Stimulated activated CD8-positive, alpha-beta memory T cell treated with anti-CD3 and anti-CD28 coated beads, Interleukin-7, amount 100 ng/mL, for 4 hours (primary cell): Measurements from ENCODE around the gene ATG101.

Experiments
- DNase-seq, 2 donors: peaks; one replicate each; pipeline ENCODE4 v3.0.0-alpha.2; 2020; ENCODE audit warnings: low read depth in 2 of 2

The ATG101 gene

DNA sequence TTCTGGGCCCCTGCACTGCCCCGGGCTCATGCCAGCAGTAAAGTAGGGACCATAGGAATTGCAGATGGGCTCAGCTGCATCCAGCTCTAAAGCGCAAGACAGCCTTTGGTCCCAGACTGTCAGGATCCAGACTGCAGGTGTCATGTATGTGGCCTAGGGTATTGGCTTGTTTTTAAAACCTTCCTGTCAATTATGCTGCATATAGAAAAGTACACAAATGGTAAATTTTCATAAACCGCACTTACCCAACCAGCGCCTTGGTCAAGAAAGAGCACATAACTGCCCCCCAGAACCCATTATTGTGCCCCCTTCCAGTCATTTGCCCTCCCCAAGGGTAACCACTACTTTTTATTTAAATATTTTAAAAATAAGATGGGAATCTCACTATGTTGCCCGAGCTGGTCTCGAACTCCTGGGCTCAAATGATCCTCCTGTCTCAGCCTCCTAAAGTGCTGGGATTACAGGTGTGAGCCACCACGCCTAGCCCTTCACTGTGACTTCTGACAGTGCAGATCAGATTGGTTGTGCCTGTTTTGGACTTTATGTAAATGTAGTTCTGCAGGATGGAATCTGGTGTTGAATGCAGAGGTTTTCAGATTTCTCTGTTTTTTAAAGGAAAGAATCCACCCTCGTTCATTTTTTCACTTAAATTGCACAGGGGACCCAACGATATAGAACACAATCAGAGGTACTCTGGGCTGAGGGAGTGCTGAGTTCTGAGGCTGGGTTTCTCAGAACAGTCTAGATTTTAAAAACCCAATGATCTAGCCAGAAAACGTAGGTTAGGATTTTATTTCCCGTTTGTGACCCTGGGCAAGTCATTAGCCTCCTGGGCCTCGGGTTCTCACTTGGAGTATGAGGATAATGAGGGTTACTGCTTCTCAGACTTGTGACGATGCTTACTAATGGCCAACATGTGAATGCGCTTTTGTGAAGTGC, 11.9 kb upstream of the ATG101 start:
- no peak for DNase-seq

DNA sequence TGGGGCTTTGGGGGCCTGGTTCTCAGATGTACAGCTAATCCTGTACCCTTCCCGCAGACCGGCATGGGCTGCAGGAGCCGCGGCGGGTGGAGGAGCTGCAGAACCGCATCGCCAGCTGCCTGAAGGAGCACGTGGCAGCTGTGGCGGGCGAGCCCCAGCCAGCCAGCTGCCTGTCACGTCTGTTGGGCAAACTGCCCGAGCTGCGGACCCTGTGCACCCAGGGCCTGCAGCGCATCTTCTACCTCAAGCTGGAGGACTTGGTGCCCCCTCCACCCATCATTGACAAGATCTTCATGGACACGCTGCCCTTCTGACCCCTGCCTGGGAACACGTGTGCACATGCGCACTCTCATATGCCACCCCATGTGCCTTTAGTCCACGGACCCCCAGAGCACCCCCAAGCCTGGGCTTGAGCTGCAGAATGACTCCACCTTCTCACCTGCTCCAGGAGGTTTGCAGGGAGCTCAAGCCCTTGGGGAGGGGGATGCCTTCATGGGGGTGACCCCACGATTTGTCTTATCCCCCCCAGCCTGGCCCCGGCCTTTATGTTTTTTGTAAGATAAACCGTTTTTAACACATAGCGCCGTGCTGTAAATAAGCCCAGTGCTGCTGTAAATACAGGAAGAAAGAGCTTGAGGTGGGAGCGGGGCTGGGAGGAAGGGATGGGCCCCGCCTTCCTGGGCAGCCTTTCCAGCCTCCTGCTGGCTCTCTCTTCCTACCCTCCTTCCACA, 11.0 kb upstream of the ATG101 start:
- no peak for DNase-seq

DNA sequence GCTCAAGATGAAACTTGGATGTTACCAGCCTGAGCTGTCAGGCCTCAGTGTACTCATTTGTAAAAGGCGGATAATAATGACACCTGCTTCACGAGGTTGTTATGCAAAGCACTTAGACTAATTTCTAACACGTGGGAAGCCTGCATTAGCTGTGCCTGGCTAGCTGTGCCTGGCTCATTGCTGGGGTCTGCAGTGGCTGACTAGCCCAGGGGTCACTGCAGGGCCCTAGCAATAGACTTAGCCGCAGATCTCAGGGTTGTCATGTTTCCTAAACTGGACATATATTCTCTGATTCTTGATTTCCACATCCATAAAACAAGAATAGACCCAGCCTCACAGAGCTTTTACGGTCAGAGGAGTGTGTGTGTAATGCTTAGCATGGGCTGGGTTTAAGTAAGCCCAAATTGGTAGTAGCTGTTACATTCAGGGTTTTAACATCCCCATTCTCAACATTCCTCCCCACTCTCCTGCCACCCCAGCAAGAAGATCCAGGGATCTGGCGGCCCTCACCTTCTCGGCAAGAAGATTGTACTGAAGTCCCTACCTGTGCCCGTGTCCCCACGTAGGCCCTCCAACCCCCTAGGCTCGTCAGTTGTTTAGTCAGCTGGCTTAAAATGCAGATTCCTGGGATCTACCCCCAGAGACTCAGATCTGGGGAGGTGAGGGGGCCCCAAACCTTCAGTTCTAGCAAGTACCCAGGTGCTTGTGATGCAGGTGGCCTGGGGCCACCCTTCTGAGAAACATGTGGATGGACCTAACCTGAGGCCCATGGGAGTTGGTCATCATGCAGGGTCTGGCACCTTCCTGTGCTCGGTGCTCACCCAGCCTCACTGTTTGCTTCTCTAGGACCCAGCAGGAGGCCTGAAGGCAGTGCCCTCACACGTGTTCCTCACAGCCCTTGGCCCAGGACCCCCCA, 9.9 kb upstream of the ATG101 start:
- DNase-seq = no peak

DNA sequence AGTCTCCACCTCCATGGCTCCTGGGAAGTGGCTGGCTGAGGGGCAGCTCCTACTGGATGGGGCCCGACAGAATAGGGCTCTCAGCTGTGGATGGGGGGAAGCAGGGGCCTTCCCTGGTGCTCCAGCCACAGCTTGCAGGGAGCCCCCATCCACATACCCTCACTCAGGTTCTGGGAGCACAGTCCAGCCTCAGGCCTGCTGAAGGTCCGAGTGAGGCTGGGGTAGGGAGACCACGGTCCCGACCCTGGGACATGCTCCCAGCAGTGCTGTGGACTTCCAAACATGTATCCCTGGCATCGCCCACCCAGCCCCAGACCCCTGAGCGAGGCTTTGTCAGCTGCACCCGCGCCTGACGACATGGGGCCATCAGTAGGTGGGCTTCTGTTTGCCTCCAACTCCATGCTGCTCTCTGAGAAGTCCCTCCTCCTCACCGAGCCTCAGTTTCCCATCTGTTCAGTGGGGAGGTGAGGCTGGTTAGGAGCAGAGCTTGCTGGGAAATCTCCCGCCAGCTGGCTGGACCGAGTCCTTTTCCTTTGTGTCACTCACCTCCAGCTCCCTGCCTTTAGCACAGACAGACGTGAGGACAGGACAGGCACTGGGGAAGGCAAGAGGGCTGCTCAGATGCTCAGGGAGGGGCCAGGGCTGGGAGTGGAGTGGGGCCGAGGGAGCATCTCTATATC, 9.1 kb upstream of the ATG101 start:
- DNase-seq = no peak

DNA sequence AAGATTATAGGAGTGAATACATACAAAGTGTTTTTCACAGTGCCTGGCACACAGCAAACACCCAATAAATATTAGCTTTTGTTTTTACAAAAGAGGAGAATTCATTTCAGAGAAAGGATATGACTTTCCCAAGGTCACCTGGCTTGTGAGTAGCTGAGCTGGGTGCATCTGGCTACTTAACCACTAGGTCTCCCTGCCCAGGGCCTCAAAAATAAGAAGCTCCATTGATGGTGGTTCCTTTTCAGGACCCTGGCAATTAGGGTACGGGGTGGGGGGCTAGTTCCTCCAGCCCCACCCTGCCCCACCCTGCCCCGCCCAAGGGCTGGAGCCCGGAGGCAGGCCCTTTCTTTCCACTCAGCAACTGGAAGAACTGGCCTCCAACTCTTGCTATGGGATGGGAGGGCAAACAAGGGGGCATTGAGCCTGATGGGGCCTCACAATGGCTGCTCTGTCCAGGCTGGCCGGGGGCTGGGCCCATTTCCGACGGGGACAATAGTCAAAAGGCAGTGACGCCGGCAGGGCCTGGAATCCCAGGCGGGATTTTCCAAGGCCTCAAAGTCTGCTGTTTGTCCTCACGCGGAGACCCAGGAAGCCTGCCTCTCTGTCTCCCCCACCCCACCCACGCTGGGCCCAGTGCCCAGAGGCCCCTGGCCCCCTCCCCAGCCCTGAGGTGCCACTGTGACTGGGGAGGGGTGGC, 8.2 kb upstream of the ATG101 start:
- no peak for DNase-seq

DNA sequence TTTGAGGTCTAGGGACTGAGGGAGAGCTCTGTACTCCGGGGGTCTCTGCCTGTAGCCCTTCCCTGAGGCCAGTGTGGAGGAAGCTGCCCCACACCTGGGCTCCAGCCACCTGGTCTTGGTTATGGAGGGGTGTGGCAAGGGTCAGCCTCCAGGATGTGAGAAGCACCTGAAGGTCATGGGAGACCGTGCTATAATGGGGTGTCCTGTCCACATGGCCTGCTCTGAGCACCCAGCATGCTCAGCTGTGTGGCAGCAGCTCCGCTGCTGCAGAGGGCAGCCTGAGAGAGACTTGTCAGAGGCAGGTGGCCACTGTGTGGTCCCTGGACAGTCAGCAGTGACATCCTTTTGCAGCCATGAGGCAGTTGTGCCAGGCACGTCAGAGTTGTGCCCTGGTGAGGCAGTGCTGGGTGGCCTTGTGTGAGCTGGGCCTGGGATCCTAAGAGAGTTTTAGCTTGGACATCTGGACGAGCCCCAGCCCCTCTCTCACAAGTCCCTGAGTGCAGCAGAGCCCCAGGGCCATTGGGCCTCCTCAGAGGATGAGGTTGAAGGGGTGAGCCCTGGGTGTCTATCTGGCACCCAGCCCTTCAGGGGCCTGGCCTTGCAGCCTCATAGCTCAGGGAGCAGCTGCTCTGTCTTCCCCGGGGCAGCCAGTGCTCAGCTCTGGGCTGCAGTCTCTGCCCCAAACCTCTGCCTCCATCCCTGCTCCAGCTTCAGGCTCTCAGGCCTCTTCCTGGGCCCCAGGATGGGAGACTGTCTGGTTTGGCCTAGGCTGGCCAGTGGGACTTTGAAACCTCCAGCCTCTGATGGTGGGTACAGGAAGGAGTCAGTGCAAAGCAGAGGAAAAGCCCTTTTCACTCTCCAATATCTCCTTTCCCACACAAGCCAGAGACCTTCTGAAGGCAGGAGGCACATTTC, 7.4 kb upstream of the ATG101 start:
- no peak for DNase-seq

DNA sequence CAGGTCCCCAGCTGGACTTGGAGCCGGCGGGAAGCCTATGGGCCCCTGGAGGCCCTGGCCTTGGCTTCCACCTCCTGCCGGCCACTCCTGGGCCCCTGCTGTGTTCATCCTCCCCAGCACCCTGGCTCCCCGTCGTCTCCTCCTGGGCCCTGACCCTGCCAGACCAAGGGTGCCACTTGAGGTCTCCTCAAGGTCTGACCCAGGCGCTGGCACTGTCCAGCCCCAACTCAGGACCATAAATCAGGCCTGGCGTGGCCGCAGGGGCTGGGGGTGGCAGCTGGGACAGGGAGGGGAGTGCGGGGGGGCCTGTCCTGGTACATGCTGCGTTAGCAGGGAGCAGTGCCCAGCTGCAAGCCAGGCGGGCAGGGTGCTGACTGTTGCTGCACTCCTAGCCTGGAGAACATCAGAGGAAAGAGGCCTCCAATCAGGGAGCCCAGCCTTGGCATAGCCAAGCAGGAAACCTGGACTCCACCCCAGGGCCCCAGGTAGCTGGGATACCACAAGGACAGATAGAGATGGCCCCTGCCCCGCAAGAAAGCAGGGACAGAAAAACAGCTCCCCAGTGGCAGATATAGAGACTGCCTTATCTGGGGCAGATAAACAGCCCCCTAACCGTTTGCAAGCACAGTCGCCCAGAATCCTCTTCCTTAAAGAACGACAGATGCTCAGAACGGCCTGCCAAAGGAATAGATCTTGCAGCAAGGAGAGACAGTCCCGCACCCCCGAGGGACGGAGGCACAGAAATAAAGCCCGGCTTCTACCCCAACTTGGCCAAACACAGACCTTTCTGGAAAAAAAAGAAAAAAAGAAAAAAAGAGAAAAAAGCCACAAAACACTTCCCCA, 6.5 kb upstream of the ATG101 start:
- DNase-seq = no peak

DNA sequence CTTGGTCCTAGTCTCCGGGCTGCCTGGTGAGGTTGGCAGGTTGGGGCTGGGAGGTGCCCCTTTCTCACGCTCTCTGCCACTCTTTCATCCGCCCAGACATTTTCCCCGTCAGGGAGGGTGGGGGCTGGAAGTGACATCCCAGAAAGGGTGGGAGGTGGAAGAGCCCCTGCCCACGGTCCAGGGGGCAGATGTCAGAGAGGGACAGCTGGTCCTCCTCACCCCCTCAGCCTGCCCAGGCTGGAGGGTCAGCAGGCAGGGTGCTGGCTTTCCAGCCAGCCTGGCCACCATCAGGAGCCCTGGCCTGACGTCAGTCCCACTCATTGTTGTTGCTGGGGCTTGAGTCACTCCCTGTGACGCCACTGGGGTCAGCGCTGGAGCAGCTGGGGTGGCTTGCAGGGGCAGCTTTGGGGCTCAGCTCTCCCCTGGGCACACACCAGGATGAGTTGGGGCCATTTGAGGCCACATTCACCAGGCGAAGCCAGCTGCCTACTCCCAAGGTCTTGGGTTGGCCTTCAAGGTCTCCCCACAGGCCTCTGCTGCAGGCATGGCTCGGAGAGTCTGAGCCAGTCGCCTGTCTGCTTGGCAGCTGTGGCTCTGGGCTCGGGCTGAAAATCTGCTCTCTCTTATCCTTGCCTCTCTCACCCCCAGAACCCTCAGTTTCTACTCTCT, 5.7 kb upstream of the ATG101 start:
- no peak for DNase-seq

DNA sequence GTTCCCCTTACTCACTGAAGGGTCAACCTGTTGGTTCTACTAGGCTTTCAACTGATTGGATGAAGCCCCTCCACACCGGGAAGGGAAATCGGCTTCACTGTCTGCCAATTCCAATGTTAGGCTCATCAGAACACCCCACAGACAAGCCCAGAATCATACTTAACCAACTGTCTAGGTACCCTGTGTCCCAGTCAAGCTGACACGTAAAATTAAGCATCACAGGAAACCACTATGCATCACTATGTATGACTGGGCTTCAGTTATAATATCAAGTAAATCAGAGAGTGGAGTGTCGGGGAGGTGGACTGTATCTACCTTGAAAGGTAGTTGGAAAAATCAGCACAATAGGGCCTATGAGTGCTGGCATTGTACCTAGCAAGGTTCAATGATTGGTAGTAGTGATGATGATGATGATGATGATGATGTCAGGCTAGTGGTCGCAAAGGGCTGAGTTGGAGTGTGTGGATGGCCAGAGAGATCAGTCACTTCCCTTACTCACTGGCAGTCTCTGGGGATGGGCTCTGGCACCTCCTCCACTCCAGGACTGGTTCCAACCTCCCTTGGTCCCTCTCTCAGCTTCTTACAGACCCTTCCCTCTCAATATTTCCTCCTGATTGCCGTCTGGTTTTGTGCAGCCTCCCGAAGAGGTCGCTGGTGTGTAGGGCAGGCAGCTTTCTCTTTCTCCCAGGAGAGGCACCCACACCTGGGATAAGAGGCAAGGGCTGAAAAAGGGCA, 3.3 kb upstream of the ATG101 start:
- DNase-seq = no peak

DNA sequence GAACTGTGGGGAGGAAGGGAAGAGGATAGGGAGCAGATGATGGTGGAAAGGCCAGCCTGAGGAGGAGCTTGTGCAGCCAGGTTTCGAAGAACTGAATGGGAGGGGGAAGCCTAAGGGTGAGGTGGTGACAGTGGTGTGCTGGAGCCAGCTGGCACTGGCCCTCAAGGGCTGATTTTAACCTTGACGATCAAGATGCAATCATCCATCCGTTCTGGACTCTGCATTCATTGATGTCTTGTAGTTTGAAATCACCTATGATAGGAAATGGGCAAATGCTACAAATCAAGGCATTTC, 2.8 kb upstream of the ATG101 start:
- DNase-seq = no peak

DNA sequence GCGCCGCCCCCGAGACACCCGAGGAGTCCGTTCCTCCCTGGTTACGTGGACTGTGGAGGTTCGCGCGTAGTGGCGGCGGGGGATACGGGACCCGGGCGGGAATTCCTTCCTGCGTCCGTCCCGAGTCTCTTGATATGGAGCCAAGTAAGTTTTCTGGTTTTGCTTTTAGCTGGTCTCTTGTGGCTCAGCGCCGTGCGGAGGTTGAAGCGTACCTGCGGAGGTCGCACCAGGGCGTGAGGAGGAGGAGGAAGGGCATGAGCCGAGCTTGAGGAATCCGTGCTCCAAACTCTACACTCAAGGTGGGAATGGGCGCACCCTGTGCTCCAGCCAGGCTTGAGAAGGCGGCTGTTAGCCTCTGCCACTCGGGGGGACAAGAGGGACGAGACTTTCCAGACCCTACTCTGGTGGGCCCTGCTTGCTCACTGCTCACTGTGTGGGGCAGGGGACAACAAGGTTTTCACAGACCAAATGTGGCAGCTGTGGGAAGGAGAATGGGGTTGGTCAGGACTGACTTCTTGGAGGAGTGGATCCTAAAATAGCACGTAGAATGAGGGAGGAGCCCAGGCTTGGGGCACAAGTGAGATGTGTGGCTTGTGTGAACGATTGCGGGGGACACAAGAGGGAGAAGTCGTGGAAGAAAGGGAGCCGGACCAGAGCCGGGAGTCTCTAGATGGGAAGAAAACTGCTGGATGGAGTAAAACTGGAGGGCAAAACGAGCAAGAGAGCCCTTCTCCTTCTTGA, 577 bp downstream of the ATG101 start:
- no peak for DNase-seq

DNA sequence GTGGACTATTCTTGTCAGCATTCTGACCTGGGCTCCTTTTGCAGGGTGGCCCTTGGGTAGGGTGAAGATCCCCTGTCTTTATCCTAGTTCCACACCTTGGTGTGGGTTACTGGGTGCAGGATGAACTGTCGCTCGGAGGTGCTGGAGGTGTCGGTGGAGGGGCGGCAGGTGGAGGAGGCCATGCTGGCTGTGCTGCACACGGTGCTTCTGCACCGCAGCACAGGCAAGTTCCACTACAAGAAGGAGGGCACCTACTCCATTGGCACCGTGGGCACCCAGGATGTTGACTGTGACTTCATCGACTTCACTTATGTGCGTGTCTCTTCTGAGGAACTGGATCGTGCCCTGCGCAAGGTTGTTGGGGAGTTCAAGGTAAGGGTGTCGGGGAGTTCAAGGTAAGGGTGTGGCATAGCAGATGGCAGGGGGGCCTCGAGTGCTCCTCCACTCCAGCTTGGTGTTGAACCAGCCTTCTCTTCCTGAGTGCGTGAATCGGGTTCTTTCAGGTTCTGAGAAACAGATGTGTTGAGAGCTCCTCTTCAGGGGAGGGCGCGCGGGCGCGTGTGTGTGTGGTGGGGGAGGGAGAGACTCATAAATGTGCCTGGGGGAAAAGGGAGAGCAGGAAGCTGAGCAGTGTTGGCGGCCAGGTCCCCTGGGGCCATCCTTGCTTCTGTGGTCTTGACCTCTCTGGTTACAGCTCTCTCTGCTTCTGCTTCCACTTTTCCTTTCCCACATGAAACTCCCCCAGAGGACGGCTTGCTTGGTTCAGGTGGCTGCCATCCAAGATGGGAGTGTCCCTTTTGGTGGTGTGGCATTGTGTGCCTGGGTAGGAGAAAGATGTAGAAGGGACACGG, 4.0 kb downstream of the ATG101 start:
- no peak for DNase-seq

DNA sequence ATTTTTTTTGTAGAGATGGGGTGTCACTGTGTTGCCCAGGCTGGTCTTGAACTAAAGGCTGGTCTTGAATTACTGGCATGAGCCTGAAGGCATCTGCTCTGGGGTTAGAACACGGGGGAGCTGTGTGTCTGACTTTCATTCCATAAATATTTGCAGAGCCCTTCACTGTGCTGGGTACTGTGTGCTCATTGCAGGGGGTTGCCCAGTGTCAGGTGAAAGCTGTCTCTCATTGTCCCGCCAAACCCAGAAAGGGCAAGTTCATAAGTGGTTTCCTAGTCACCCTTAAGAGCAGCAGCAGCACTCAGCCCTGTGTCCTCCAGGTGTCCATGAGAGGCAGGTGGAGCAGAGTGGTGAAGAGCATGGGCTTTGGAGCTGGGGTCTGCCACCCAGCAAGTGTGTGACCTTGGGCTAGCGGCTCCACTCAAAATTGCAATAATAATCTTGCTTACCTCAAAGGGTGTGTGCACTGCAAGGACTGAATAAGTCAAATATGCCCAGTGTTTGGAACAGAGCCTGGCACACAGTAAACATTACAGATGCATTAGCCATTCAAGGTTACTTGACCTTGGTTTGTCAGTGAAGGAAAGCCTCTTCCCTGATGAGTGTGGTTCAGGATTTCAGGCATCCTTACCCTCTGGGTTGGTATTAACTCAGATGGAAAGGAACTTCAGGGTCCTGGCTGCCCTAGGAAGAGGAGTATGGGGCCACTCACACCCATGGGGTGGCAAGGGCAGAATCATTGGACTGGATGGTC, 5.4 kb downstream of the ATG101 start:
- DNase-seq = no peak

DNA sequence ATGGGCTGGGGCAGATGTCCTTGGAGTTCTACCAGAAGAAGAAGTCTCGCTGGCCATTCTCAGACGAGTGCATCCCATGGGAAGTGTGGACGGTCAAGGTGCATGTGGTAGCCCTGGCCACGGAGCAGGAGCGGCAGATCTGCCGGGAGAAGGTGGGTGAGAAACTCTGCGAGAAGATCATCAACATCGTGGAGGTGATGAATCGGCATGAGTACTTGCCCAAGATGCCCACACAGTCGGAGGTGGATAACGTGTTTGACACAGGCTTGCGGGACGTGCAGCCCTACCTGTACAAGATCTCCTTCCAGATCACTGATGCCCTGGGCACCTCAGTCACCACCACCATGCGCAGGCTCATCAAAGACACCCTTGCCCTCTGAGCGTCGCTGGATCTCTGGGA, 7.0 kb downstream of the ATG101 start:
- DNase-seq = no peak

DNA sequence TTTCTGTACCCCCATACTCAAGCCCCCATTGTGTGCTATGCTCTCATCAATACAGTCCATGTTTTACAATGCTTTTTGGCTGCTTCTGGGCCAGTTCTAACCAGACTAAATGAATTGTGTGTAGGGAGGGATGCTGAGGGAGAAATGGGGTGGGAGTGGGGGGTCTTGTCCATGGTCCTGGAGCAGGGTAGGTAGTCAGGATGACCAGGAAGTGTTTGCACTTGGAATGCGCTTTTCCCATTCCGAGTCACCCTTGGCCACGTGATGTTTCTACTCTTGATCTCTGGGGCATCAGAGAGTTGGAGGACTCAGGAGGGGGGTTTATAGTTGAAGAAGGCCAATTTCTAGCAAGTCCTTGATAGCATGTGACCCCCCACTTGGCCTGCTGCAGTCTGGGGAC, 8.5 kb downstream of the ATG101 start:
- DNase-seq = no peak
